EH (cell line): Measurements from ENCODE around the gene RAD9B.
A peak's percentile ranks its signal among the peaks of the same experiment; 100 is the strongest.

ENCODE experiments used
- DNase-seq: peaks from one replicate; pipeline ENCODE4 v3.0.0-alpha.2; 2015; ENCODE audit warnings: low read depth

The RAD9B gene

GRCh38 chr12:110528277-110528839, 26.2 kb downstream of the RAD9B start:
- DNase-seq, result no peak

- DNase-seq, result no peak
These were observed 28.4 kb downstream of the RAD9B start for GRCh38 chr12:110530511-110530910.

- DNase-seq, result peak; percentile 79
These were observed 29.7 kb downstream of the RAD9B start for GRCh38 chr12:110531741-110532333.

- DNase-seq, result no peak
These were observed 30.5 kb downstream of the RAD9B start for GRCh38 chr12:110532644-110533043.

- peak; percentile 45 for DNase-seq
These were observed 31.5 kb downstream of the RAD9B start for GRCh38 chr12:110533607-110534006.

GRCh38 chr12:110534811-110535210, 32.7 kb downstream of the RAD9B start:
- no peak for DNase-seq

- DNase-seq, result peak; percentile 55
These were observed 34.9 kb downstream of the RAD9B start for GRCh38 chr12:110536834-110537604.

GRCh38 chr12:110537605-110538409, 35.7 kb downstream of the RAD9B start:
- DNase-seq, result no peak

- no peak for DNase-seq
These were observed 36.9 kb downstream of the RAD9B start for GRCh38 chr12:110538869-110539622.

- no peak for DNase-seq
These were observed 37.9 kb downstream of the RAD9B start for GRCh38 chr12:110540048-110540447.

- DNase-seq, result no peak
These were observed 41.3 kb downstream of the RAD9B start for GRCh38 chr12:110543252-110543959.

GRCh38 chr12:110543965-110544364, 41.8 kb downstream of the RAD9B start:
- DNase-seq, result no peak

GRCh38 chr12:110545259-110545658, 43.1 kb downstream of the RAD9B start:
- peak; percentile 92 for DNase-seq

- DNase-seq, result peak; percentile 24
These were observed 43.7 kb downstream of the RAD9B start for GRCh38 chr12:110545812-110546211.

GRCh38 chr12:110546339-110546738, 44.2 kb downstream of the RAD9B start:
- peak; percentile 95 for DNase-seq

- no peak for DNase-seq
These were observed 45.0 kb downstream of the RAD9B start for GRCh38 chr12:110547090-110547489.

- DNase-seq, result peak; percentile 74
These were observed 46.5 kb downstream of the RAD9B start for GRCh38 chr12:110548678-110549077.

GRCh38 chr12:110549716-110550115, 47.6 kb downstream of the RAD9B start:
- no peak for DNase-seq

- DNase-seq, result no peak
These were observed 48.9 kb downstream of the RAD9B start for GRCh38 chr12:110550981-110551380.
